ENCODE measurements around the gene ABCC10. TPM values are rescaled to one million over a fixed set of nuclear protein-coding genes. Genes with fewer than 3 reads are reported as not detected.
"Not testable (repeated sequence)": the region's sequence is repeated elsewhere in the genome, so short reads cannot be mapped to it uniquely, and the experiment has no call there.

Gene ABCC10
- total RNA-seq, 6 experiments from 2014 or later, result 5.8 to 10.7 (median 7.5) TPM

DNA sequence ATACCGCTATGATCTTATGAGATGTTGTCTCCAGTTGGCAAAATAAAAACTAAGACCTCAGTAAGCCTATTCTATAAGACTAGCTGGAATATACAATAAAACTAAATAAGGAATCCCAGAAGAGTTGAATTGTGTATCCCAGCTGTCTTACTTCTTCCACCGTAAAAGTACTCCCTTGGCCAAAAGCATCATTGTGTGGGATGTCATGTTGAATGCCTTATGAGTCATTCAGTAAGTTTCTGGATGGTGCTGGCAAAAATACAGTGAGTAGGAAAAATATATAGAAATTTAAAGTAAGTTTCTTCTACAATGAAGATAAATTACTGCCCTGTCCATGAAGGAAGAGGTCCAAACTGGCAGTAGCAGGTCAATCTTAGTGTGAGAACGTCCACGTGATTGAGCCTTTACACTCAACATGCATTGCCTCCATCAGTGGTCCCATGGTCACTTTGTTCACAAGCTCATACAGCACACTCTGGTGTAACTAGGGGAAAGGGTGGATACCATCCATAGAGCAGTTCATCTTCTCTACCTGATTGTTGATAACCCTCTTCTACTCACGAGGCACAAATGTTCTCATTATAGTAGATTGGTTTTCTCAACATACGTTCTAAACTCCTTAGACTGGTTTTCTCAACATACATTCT, 44.2 kb upstream of the ABCC10 start:
- H3K4me1 ChIP-seq, result no peaks in the 10 kb centered on the region
- no peaks in the 10 kb centered on the region for H3K36me3 ChIP-seq
- intact Hi-C loops (cut with DNase I), result no loop called here
- ATAC-seq, result no peak
- TF ChIP-seq, protein P1, sequence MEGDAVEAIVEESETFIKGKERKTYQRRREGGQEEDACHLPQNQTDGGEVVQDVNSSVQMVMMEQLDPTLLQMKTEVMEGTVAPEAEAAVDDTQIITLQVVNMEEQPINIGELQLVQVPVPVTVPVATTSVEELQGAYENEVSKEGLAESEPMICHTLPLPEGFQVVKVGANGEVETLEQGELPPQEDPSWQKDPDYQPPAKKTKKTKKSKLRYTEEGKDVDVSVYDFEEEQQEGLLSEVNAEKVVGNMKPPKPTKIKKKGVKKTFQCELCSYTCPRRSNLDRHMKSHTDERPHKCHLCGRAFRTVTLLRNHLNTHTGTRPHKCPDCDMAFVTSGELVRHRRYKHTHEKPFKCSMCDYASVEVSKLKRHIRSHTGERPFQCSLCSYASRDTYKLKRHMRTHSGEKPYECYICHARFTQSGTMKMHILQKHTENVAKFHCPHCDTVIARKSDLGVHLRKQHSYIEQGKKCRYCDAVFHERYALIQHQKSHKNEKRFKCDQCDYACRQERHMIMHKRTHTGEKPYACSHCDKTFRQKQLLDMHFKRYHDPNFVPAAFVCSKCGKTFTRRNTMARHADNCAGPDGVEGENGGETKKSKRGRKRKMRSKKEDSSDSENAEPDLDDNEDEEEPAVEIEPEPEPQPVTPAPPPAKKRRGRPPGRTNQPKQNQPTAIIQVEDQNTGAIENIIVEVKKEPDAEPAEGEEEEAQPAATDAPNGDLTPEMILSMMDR (IDR thresholded peaks at IDR 0.05), result no peak
- no peak for TF ChIP-seq POLR2A (IDR thresholded peaks at IDR 0.05)
- 60% methylated on average over 6 of the region's 6 CpGs for WGBS (ENCODE audit: insufficient coverage, low coverage, low lambda C conversion rate, missing lambda C conversion rate)
- H3K27ac ChIP-seq, result no peak overlapping the region
- no peaks in the 10 kb centered on the region for H3K9me3 ChIP-seq
- H3K27me3 ChIP-seq, result no peaks in the 10 kb centered on the region
- H3K4me3 ChIP-seq, result no peak overlapping the region
- DNase-seq, result no peak

DNA sequence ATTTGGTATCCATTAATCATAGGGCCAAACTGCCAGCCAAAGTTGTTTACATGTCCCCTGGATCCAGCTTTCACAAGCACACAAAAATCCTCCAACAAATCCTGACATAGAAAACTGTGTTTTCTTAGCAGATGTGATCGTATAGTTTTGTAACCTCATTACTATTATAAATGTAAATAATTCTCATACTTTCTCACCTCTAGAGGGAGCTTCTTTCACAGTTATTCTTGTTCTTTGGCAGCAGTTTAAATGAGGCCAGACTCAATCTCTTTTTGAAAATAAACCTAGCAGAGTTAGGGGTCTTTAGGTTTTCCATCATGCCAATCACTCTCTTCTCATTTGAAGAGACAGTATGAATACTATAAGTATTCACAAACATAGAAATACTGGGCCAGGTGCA, 40.8 kb upstream of the ABCC10 start:
- 45% methylated on average over 1 of the region's 1 CpG for WGBS (ENCODE audit: insufficient coverage, low coverage, low lambda C conversion rate, missing lambda C conversion rate)
- Histone ChIP-seq H3K9me3 (no peaks in the 10 kb centered on the region), H3K4me1 (no peaks in the 10 kb centered on the region), H3K36me3 (no peaks in the 10 kb centered on the region), H3K4me3 (no peak overlapping the region), H3K27me3 (no peaks in the 10 kb centered on the region), H3K27ac (no peak overlapping the region)
- DNase-seq, result no peak
- peak in 2 of 4 donors; percentile 62 to 64 for ATAC-seq
- intact Hi-C loops (cut with DNase I), result no loop called here
- TF ChIP-seq POLR2A (IDR thresholded peaks at IDR 0.05), result no peak
- TF ChIP-seq, protein P1 (IDR thresholded peaks at IDR 0.05), result peak in 2 of 4 donors; percentile 42 to 50

DNA sequence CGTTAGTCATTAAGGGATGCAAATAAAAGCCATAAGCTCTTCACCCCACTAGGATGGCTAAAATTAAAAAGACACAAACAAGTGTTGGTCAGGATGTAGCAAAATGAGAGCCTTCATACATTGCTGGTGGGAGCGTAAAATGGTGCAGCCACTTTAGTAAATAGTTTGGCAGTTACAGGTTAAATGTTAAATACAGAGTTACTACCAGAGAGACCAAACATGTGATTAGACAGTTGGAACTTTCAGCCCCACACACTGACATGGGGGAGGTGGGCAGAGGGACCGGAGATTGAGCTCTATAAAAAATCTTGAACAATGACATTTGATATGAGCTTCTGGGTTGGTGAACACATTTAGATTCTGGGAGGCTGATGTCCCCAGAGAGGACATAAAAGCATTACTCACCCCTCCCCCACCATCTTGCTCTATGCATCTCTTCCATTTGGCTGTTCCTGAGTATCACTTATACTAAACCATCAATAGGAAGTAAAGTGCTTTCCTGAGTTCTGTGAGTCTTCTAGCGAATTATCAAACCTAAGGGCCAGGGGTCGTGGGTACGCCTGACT, 37.5 kb upstream of the ABCC10 start:
- TF ChIP-seq, protein P1 (IDR thresholded peaks at IDR 0.05), result no peak
- no peak for TF ChIP-seq POLR2A (IDR thresholded peaks at IDR 0.05)
- ATAC-seq, result no peak
- Histone ChIP-seq H3K4me3 (no peak overlapping the region), H3K4me1 (no peaks in the 10 kb centered on the region), H3K27ac (no peak overlapping the region), H3K27me3 (no peaks in the 10 kb centered on the region), H3K36me3 (no peaks in the 10 kb centered on the region), H3K9me3 (no peaks in the 10 kb centered on the region)
- intact Hi-C loops (cut with DNase I), result no loop called here
- no peak for DNase-seq
- 76% methylated on average over 6 of the region's 6 CpGs for WGBS (ENCODE audit: insufficient coverage, low coverage, low lambda C conversion rate, missing lambda C conversion rate)

DNA sequence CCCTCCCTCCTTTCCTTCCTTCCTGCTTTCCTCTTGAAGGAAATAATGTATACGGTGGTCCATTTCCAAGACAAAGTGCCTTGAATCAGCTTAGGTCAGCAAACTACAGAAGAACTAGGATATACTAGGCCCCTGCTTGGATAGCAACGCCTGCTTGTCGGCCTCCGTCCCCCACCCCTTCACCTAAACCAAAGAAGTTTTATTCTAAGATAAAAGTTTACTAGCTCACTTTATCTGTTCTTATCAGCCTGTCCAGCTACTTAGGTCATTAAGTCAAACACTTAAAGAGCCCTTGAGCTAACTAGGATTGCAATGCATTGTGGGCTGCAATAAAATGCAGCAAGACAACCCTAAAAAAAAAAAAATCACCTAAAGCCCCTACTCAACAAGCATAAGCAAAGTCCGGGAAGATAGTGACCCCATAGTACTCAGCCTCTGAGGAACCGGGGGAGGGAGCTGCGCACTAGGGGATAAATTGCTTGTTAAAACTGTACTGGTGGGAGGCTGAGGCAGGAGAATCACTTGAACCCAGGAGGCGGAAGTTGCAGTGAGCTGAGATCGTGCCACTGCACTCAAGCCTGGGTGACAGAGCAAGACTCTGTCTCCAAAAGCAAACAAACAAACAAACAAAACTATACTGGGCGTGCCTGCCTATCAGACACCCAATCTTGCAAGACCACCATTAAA, 36.4 kb upstream of the ABCC10 start:
- intact Hi-C loops (cut with DNase I), result not testable (repeated sequence)
- 63% methylated on average over 10 of the region's 10 CpGs for whole genome bisulfite sequencing (ENCODE audit: insufficient coverage, low coverage, low lambda C conversion rate, missing lambda C conversion rate)

DNA sequence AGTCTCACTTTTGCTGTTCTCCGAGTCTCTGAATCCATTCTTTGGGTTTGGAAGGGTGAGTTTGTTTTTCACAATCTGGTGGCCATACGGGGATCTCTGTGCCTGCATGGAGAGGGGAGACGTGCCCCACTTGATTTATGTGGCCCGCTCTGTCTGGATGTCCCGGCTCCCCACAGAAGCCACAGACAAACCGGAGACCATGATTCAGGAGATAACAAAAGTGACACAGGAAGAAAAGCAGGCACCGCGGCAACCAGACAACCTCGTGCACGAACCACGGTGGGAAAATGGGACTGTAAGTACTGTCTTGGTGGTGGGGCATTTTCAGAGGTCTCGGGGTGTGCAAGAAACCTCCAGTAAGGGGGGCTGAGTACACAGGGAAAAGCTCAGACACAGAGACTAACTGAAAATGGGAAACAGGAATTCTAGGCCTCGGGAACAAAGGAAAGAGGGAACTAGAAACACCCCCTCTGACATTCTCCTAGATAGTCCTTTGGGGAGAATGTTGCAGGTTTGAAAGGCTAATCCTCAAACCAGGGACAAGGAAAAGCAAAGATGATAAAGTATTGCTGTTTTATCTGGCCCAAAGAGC, 35.8 kb upstream of the ABCC10 start:
- 49% methylated on average over 12 of the region's 13 CpGs for WGBS (ENCODE audit: insufficient coverage, low coverage, low lambda C conversion rate, missing lambda C conversion rate)
- intact Hi-C loops (cut with DNase I), result no loop called here
- Histone ChIP-seq H3K36me3 (no peaks in the 10 kb centered on the region), H3K4me3 (no peak overlapping the region), H3K27ac (no peak overlapping the region), H3K27me3 (no peaks in the 10 kb centered on the region), H3K4me1 (no peaks in the 10 kb centered on the region), H3K9me3 (no peaks in the 10 kb centered on the region)
- DNase-seq (no peak), ATAC-seq (no peak)
- no peak for TF ChIP-seq POLR2A (IDR thresholded peaks at IDR 0.05)
- TF ChIP-seq, protein P1 (IDR thresholded peaks at IDR 0.05), result no peak

More for the DNA sequence above, 36.4 kb upstream of the ABCC10 start:
- not testable (repeated sequence) for H3K4me1 ChIP-seq, H3K36me3 ChIP-seq, DNase-seq, H3K4me3 ChIP-seq, H3K9me3 ChIP-seq, H3K27ac ChIP-seq, H3K27me3 ChIP-seq, ATAC-seq

DNA sequence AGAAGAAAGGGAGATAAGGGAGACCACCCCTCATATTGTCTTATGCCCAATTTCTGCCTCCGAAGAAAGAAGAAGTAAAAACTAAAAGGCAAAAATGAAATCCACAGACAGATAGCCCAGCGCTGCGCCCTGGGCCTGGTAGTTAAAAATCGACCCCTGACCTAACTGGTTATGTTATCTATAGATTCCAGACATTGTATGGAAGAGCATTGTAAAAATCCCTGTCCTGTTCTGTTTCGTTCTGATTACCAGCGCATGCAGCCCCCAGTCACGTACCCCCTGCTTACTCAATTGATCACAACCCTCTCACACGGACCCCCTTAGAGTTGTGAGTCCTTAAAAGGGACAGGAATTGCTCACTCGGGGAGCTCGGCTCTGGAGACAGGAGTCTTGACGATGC, 34.2 kb upstream of the ABCC10 start:
- DNase-seq; H3K27ac ChIP-seq; H3K36me3 ChIP-seq; H3K4me1 ChIP-seq; H3K27me3 ChIP-seq; intact Hi-C loops (cut with DNase I); H3K9me3 ChIP-seq; ATAC-seq; H3K4me3 ChIP-seq: not testable (repeated sequence)
- 42% methylated on average over 7 of the region's 11 CpGs for WGBS (ENCODE audit: insufficient coverage, low coverage, low lambda C conversion rate, missing lambda C conversion rate)
